NCI-H524 (cell line): ENCODE measurements around the gene POGK.
"Not testable (repeated sequence)": the region's sequence is repeated elsewhere in the genome, so short reads cannot be mapped to it uniquely, and the experiment has no call there.

Experiments used
- DNase-seq, 2 experiments: peaks; one replicate each; lab custom pipeline; 2025; lab: John Stamatoyannopoulos, UW

The POGK gene

DNA sequence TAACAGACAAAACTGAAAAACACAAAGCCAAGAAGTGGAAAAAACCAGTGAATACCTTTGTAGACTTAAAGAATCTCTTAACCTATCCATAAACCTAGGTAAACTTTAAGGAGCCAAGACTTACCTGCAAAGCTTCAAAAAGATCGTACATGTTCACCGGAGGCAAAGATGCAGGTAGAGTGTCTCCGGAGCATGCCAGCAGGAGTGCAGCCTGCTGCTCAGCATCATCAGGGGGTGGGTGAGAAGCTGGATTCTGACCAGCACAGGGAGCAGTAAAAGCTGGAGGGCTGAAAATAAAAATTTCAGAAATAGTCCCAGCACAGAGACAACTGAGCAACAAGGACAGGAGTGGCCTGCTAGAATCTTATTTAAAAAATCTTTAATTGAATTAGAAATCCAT, 18.7 kb downstream of the POGK start:
- no peak for DNase-seq

DNA sequence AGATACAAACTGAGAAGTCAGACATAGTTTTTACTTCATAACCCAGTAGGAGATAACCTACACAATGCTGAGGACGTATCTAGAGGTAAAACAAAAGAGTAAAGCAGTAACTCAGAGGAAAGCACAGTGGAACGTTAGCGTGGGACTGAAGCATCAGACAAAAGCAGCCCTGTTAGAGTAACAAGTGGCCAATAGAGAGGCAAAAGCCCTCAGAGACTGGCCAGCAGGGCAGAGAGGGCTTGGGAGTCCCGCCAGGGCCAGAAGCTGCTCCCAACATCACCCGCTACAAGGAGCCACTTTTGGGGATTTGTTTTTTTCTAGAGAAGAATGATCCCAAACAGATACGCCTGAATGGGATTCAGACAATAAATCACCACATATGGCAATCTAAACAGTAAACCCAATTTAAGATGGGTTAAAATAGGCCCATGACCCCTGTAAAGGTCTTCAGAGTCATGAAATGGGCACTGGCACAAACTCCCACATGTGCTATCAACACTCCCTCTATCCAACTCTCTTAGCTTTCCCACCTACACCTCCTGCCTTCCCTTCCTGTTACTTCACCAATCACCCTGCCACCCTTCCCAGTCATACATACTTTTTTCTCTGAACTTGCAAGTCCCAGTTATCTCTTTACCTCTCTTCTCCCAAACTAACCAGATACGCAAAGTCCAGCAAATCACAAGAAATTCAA, 19.6 kb downstream of the POGK start:
- DNase-seq: no peak

DNA sequence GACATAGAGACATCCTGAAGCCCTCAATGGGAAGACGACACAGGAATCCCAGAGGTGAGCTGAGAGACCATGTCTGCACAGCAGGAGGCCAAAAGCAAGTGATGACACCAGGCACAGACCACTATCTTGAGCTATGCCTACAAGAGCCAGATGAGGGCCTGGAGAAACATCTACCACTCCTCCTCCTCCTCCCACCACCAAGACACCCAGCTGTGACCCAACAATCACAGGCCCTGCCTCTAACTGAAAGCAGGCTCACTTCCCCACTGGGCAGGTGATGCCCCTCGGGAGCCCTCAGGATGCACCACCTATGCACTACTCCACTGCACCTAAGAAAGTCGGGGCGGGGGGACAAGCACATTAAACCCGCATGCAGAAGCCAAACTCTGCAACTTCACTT, 20.3 kb downstream of the POGK start:
- DNase-seq: no peak

- DNase-seq: no peak
Measured at GRCh38 chr1:166865926-166866325, 26.7 kb downstream of the POGK start.

DNA sequence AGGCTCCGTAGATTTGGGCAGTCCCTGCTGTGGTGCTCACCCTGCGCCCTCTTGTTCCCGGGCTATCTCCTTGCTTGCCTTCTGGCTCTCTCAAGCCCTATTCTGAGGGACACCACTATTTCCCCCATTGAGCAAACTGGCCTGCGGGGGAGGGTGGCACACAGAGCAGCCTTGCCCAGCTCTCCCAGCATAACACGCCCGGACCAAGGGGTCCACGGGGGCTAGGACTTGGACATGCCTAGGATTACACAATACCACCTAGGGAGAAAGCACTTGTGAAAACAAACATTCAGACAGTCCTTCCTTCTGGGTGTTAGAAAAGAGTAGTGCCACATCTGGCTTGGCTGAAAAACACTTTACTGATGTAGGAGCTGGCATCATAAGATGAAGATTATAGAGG, 29.4 kb downstream of the POGK start:
- no peak for DNase-seq

- no peak for DNase-seq
Measured at GRCh38 chr1:166869318-166870099, 30.2 kb downstream of the POGK start.

- no peak for DNase-seq
Measured at GRCh38 chr1:166870584-166870983, 31.3 kb downstream of the POGK start.

DNA sequence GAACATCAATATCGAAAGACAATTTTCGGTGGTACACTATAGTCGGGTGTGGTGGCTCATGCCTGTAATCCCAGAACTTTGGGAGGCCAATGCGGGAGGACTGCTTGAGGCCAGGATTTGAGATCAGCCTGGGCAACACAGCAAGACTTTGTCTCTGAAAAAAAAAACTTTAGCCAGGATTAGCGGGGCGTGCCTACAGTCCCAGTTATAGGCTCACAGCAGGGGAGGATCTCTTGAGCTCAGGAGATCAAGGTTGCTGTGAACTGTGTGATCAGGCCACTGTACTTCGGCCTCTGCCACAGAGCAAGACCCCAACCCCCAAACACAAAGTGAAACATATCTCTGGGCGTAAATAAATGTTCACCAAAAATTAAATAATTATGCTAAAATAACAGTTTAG, 35.2 kb downstream of the POGK start:
- DNase-seq: no peak

GRCh38 chr1:166875302-166875733, 36.0 kb downstream of the POGK start:
- DNase-seq: no peak

DNA sequence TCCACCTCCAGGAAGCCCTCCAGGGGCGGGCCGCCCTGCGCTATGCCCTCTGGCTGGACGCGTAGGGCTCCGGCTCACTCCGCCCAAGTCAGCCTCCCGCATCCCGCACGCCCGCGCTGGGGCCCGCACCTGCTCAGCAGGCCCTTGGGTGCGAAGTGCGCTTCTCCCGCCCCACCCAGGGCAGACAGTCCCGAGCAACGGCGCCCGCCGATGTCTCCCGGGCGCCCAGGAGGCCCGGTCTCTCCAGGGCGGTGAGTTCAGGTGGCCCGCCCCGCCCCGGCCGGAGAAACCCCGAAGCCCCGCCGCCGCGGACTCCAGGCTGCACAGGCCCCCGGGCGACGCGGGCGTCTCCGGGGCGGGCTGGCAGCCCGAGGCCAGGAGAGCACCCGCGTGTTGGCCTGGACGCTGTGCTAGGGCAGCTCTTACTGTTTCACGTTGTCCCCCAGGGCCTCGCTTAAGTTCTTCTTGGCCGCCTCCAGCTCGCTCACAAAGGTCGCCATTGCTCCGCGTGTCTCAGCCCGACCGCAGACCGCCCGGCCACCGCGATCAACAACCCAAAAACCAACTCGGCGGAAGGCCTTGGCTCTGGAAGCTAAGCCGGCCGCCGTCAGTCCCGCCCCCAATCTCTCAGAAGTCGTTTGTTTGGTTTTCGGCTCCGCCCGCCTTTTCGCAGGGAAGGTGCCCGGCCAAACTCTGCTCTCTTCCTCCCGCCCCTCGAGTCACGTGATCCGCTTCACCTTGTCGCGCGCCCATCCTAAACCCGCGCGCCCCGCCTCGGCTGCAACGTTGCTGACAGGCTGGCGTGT, 36.7 kb downstream of the POGK start, which contains the start of gene TADA1:
TADA1 (minus strand) TSS at position 531 of the 806 bp plus-strand sequence; CDS start at position 500, 31 bp downstream.
- peak; percentile 97 for DNase-seq

DNA sequence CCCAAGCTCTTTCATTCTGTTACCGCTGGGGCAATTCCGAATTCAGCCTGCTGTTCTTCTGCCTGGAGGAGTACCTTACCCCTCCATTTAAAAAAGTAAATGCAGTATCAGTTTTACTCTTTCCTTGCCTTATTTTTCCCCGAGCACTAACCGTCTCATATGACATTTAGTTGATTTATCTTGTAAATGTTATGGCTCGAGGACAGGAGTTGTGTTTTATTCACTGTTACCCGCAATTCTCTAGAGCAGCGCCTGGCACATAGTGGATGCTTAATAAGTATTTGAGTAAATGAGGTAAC, 37.2 kb downstream of the POGK start:
- no peak for DNase-seq

- DNase-seq: not testable (repeated sequence)
Measured at GRCh38 chr1:166878173-166878917, 39.1 kb downstream of the POGK start.

DNA sequence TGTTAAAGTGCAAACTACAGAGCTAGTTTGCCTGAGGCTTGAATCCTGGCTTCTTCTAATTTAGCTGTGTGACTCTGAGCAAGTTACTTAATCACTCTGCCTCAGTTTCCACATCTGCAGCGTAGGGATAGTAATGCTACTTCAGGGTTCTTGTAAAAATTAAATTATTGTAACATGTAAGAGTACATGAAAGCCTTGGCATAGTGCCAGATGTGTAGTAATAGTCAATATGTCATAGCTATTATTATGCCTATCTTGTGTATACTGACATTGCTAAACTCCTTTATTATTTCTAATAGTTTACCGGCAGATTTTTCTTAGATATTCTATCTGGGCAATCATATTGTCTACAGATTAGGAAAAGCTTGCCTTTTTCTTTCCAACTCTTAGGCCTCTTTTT, 43.6 kb downstream of the POGK start:
- DNase-seq: no peak

DNA sequence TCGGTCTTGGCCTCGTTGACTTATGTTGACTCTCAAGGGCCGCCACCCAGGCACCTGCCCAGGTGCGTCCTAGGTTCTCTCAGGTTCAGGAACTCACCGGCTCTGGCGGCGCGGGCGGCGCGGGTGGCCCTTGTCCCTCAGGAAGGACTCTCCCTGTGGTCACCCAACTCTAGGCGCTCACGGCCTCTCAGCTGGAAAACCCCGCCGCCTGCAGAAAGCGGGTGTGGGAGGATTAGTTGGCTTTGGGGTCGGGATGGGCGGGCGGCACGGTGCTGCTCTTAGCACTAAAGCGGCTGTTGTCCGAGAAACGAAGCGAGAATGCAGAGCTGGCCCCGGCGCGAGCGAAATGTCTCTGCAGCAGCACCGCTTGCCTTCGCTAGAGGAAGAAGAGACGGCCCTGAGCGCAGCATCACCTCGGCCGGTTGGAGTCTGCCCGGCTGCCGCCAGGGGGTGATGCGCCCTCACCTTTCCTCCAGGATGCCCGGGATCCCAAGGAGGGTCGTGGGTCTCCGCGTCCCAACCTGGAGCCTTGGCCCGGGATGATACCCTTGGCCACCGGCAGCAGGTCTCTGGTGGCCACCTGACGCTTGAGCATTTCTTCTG, 44.9 kb downstream of the POGK start:
- peak in 1 of 2 experiments; percentile 57 for DNase-seq

DNA sequence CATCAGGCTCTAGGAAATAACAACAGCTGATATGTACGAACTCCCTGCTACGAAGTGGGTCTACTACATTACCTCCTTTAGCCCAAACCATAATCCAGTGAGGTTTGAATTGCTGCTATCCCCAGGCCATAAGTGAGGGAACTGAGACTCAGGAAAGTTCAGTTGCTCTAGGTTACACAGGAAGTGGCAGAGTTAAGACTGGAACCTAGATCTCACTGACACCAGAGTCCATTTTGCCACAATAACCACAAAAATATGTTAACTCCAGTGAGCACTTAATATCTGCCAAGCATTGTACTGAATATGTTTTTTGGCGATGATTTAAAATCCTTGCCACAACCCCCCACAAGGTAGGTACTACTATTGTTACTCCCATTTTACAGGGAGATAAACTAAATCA, 45.7 kb downstream of the POGK start:
- no peak for DNase-seq

GRCh38 chr1:166888373-166889111, 49.3 kb downstream of the POGK start:
- peak; percentile 4 to 23 for DNase-seq

GRCh38 chr1:166889776-166890175, 50.5 kb downstream of the POGK start:
- DNase-seq: no peak

DNA sequence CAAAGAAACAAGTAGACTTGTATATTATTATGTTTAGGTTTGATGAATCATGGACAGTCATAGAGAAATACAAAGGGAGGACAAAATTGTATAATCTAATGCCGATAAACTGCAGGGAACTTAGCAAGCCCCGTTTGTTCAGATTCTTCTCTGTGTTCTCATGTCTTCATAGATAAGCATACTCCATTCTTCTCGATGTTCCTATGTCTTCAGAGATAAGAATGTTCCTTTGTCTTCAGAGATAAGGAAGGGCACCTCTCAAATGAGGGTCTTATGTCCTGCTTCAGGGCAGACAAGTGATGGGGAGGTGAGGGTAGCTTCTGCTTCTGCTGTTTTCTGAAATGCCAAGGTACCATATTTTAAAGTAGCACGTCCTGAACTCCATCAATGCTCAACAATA, 56.5 kb downstream of the POGK start:
- no peak for DNase-seq

DNA sequence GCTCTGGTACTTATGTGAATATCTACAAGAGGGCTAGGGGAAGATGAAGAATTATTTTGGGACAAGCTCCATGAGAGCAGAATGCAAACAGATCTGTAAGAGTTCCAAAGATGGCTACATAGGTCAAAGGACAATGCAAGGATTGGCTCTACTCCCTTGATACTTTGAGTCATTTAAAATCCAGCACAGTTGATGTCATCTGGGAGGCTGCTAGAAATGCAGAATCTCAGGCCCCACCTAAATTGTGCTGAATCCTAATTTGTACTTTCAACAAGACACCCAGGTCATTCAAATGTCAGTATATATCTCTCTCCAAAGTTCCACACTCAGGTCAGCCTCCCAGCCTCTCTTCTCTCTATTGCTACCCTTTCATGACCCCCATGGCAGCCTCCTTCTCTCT, 60.5 kb downstream of the POGK start:
- DNase-seq: no peak

DNA sequence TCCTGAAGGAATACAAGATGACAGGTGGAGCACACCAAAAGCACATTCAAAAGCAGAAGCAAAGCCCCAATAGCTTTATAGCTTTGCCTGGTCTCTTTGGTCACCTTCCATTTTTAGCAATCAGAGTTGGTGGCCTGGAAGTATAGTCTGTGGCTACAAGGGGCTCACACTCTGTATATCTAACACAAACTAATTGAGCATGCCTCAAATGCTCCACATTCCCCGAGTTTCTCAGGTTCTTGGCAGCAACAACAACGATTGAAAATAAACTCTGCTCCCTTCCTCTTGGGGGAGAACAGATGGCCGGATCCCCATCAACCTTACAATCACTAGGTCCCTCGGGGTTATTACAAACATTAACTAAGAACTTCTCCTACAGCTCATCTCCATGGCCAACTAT, 61.7 kb downstream of the POGK start:
- DNase-seq: peak; percentile 19 to 41

DNA sequence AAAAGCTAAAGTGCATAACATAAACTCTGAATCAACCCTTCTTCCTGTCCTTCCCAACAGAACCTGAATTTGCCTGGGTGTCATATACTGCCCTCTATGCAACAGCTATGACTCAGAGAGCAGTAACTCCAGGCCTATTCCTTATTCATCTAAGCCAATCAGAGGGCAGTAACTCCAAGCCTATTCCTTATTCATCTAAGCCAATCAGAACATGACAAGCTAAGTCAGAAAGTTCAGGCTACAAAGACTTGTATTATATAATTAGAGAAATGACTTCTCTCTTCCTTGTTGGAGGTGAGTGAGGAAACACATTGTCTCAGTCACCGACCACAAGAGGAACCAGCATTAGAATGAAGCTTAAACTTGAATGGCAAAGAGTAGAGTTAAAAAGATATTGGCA, 63.0 kb downstream of the POGK start:
- DNase-seq: no peak
